GM21576 (cell line): Measurements from ENCODE around the gene FAM9A.
A peak's percentile ranks its signal among the peaks of the same experiment; 100 is the strongest.

ENCODE experiments used
- ATAC-seq: cut with Tn5 transposase; IDR thresholded peaks from one replicate; pipeline ENCODE4 v1.9.1; 2021; ENCODE audit warnings: mild to moderate bottlenecking, moderate library complexity; ENCODE audit not compliant: unreplicated experiment

The FAM9A gene

DNA sequence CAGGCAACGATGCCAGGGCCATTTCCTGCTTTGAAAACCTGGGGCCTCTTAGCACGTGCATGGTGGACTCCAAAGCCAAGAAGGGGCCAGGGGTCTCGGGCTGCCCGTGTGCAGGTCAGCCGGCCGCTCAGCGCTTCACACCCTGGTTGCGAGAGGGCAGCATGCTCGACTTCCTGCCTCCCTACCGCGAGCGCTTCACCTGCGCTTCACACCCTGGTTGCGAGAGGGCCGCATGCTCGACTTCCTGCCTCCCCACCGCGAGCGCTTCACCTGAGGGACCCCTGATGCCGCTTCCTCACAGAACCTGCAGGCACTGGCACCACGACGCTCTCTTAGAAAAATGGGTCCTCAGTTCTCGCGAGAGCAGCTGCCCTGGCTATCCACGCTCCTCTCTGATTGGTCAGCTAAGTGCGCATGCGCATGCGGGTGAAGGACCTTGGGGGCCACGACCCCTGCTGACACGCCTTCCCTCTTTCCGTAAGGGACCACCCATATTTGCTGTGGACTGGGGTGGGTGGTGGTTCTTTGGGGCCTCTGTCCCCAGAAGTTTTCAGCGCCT, at the start of gene FAM9A:
FAM9A (minus strand) TSS at position 343 of the 559 bp plus-strand sequence. CDS start 1,212 bp downstream, outside the sequence.
- no peak for ATAC-seq

GRCh38 chrX:8850478-8850877, 49.3 kb upstream of the FAM9A start:
- ATAC-seq = no peak

DNA sequence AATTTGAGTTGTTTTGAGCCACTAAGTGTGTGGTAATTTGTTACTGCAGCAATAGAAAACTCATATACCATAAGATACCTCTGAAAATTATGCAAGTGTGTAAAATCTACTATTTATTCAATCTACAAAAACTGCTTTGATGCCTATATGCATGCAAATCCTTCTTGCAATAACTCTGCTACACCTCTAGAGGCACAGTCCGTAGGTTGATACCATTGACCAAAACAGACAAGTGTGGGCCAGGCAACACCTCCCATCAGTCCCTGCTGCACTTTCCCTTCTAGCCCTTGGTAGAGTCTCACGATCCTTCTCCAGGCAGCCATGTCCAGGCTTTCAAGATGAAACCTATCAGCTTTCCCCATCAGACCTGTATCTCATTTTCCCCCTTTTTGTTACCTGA, 48.8 kb upstream of the FAM9A start:
- ATAC-seq = peak; percentile 56

GRCh38 chrX:8849458-8849857, 48.3 kb upstream of the FAM9A start:
- ATAC-seq = no peak

DNA sequence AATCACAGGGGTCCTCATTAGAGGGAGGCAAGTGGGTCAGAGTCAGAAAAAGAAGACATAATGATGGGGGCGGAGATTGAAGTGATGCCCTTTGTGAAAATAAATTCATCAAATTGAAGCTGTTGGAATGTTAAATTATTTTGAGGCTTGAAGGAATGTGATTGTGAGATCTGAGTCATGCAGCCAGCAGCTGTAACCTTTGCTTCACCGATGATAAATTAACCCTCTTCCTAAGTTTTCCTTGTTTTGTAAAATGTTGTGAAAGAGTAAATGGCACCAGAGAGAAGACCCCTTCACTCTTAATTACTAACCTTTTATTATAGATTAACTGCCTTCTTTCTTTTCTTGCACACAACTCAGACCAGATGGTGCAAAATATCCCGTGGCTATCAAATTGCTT, 47.7 kb upstream of the FAM9A start:
- no peak for ATAC-seq

DNA sequence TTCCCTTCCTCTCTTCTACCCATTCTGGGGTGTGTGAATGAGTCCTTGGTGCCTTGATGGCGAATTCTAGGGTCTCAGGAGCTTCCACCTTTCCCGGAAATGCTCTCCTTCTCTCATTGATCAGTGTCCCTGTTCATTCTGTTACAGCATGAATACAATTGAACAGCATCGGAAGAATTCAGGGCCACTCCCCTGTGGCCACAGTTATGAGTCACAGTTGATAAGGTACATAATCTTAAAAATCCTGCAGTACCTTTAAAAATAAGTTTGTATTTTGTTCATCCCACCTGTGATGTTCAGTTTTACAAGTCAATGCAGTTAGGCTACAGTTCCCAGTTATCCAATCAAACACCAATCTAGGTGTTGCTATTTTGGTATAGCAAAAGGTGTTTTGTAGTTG, 47.3 kb upstream of the FAM9A start:
- ATAC-seq = no peak

GRCh38 chrX:8847360-8847759, 46.2 kb upstream of the FAM9A start:
- ATAC-seq = no peak

DNA sequence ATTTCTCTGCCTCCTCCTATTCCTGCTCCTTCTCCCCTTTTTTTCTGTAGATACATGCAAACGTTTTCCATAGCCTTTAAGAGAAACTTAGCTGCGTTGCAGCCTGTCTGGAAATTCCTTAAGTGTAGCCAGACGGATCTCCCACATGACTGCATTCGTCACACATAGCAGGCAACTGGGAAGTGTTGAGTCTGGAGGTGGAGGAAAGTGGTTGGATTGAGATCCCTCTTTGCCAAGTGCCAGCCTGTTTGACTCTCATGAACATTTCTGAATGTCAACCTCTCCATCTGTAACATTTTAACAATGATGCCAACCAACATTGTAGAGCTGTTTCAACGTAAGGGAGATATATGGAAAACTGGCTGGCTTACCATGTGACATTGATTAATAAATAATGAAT, 45.1 kb upstream of the FAM9A start:
- no peak for ATAC-seq

- no peak for ATAC-seq
Observed at GRCh38 chrX:8845469-8845868, 44.3 kb upstream of the FAM9A start.

DNA sequence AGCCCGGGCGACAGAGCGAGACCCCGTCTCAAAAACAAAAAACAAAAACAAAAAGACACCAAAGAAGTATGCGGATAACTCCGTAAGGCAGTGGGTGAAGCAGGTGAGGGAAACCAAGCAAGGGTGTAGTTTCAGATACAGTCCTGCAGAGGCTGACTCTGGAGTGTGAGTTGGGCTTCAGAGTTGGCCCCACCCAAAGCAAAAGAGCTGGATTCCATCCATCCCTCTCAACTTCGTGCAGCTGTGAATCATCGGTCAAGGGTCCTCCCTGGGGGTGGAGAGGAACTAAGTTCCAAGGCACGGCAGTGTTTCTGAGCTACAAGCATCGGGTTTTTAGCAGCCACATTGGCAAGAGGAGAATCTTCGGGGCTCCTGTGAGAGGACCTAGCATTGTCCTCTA, 43.9 kb upstream of the FAM9A start:
- ATAC-seq = no peak

GRCh38 chrX:8844157-8844556, 43.0 kb upstream of the FAM9A start:
- ATAC-seq = no peak

GRCh38 chrX:8841911-8842310, 40.7 kb upstream of the FAM9A start:
- ATAC-seq = no peak

- no peak for ATAC-seq
Observed at GRCh38 chrX:8834392-8834791, 33.2 kb upstream of the FAM9A start.

DNA sequence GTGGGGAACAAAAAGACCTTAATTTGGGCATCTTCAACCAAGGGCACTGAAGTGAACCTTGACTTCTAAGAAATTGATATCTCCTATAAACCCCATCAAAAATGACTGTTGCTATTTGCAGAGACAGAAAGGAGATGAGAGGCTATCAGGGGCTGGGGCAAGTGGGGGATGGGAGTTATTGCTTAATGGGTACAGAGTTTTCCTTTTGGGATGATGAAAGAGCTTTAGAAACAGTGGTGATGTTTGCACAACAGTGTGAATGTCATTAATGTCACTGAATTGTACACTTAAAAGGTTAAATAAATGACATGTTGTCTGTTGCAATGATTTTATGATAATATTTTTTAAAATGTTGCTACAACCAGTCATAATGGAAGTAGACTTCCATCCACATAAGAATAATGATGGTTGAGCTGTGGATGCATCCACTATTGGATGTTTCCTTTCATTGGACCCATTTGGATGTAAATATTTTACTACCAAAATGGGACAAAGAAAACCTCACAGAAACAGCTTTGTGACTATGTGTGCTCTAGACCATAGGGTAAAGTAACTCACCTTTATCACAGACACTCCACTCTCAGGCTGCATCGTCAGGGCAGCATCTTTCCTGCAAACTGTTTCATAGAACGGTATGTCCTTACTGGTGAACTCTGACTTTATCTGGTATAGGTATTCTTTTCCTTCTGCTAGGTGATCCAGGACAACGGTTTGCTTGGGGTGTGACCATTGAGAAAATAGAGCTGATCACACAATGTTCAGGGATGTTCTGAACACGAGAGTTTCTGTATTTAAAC, 31.6 kb upstream of the FAM9A start:
- no peak for ATAC-seq

DNA sequence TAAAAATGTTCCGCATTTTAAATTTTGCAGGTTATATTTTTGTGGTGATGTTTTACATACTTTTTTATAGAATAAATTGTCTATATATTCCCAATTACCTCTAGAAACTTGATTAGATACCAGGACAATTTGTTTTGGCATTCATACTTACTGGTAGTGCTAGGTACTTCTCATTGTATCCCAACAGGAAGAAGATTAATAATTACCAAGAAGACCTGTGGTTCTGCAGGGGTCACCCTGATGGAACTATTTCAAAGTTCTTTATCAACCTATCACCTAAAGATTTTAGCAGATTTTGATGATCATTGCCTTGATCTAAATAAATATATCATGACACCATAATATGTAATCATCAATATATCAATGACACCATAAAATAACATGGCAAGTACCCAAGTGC, 22.5 kb upstream of the FAM9A start:
- ATAC-seq = no peak

DNA sequence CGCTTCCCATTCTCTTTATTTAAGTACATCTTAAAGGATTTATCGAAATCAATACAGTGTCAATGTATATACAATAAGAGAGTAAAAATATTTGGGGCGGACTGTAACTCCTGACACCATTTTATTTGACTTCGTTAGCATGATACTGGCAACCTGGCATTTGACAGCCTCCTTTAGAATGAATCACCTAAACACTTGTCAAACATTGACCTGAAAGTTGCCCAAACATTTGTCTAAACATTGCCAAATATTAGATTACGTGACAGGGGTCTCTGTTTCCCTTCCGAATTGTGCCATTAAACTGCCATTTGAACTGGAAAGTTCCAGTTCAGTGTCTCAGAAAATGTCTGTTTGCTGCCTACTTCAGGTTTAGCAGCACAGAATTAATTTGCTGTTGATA, 20.8 kb upstream of the FAM9A start:
- no peak for ATAC-seq

GRCh38 chrX:8820910-8821527, 19.8 kb upstream of the FAM9A start:
- no peak for ATAC-seq

DNA sequence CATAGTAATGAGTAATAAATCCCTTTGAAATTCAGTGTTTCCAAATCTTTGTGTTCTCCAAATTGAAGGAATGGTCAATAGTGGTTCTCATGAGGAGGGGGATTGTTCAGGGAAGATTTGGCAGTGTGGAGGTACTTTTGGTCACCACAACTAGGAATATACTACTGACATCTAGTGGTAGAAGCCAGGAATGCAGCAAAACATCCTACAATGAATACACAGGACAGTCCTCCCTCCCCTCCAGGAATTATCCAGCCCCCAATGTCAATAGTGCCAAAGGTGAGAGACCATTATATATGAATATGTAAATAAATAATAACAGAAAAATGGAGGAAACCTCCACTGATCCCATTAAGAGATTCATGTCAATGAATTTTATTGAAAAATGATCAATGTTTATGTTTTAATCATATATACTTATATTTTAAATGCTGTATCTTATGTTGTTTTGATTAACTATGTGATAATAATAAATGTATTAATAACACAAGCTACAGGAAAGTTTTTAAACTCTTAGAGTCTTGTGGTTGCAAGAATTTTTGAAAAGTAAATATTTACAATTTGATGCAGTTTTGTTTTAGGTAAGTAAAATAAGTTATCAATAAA, 14.4 kb upstream of the FAM9A start:
- peak; percentile 66 for ATAC-seq

GRCh38 chrX:8813036-8813435, 11.9 kb upstream of the FAM9A start:
- no peak for ATAC-seq

DNA sequence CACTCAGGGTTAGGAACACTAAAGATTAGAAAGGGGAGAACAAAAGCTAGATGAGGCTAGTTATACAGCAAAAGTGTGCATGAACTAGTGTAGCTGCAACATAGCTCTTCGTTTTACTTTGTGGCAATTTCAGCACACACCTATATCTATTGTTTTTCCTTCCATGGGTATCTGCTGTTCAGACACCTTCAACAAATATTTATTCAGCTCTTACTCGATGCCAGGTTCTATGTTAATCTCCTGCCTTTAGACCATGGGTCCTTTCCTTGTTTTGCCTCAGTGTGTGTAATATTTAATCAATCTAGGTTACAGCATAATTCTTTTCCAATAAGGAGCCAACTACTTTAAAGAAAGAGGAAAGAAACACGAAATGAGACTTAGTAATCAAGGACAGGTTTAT, 10.4 kb upstream of the FAM9A start:
- no peak for ATAC-seq

DNA sequence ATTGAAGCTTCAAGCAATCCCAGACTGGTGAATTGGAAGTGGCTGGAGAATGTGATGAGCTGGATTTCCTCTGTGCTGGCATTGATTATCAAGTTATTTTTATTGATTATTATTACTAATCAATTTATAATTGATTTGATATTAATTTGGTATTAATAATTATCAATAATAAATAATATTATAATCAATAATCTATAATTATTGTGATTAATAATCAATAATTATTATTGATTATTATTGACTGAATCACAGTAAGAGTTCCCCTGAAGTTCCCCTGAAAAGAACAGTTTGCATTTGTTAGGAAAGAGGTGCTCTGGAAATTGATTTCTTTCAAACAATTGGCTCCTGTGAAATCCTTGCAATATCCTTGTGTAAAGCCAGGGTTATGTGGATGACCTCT, 7.5 kb upstream of the FAM9A start:
- no peak for ATAC-seq

DNA sequence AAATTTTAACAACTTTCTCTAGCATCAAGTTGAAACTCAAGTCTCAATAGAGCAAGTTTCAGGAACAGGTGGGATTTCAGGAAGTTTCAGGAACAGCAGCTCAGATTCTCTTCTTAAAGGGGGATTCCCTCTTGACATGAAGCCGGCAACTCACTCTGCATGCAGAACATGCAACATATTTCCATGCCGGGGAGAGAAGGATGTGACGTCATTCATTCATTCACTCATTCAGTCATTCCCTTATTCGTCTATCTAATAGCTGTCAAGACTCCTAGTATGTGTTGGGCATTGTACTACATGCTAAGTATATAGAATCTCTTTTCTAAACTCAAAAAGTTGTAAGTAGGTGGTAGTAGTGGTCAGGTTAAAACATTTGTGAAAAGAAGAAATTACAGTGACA, 4.8 kb upstream of the FAM9A start:
- no peak for ATAC-seq
